Smooth muscle cell (in vitro differentiated cells): Measurements from ENCODE around the gene METTL26. TPM values are rescaled to one million over a fixed set of nuclear protein-coding genes. Genes with fewer than 3 reads are reported as not detected.

Source experiments
- DNase-seq: peaks from one replicate; lab custom pipeline; 2025; ENCODE audit not compliant: unreplicated experiment; lab: John Stamatoyannopoulos, UW
- H2AFZ ChIP-seq: fragments of 200-600 bp; sonication (generic); 2 replicates; pipeline ENCODE4 v1.6.0; 2016; ENCODE audit warnings: antibody characterized with exemption, low read depth, mild to moderate bottlenecking
- H3F3A ChIP-seq: fragments of 200-600 bp; sonication (generic); 2 replicates; pipeline ENCODE4 v1.6.0; 2017; ENCODE audit warnings: antibody characterized with exemption, low read depth
- H3K27ac ChIP-seq: fragments of 200-600 bp; sonication (generic); 2 replicates; pipeline ENCODE4 v1.5.1; 2016; ENCODE audit warnings: low read depth, mild to moderate bottlenecking
- H3K27me3 ChIP-seq: fragments of 200-600 bp; sonication (generic); 2 replicates; pipeline ENCODE4 v1.6.1; 2016; ENCODE audit warnings: low read depth, mild to moderate bottlenecking
- H3K36me3 ChIP-seq: fragments of 200-600 bp; sonication (generic); 2 replicates; pipeline ENCODE4 v1.5.1; 2016; ENCODE audit warnings: low read depth
- H3K4me1 ChIP-seq: fragments of 200-600 bp; sonication (generic); 2 replicates; pipeline ENCODE4 v1.5.1; 2016; ENCODE audit warnings: low read depth
- H3K4me2 ChIP-seq: fragments of 200-600 bp; sonication (generic); 2 replicates; pipeline ENCODE4 v1.6.0; 2016; ENCODE audit warnings: mild to moderate bottlenecking
- H3K4me3 ChIP-seq: fragments of 200-600 bp; sonication (generic); 2 replicates; pipeline ENCODE4 v1.5.1; 2016; ENCODE audit warnings: mild to moderate bottlenecking
- H3K79me2 ChIP-seq: fragments of 200-600 bp; sonication (generic); 2 replicates; pipeline ENCODE4 v1.6.0; 2016; ENCODE audit warnings: low read depth, mild to moderate bottlenecking
- H3K9ac ChIP-seq: fragments of 200-600 bp; sonication (generic); 2 replicates; pipeline ENCODE4 v1.6.0; 2016; ENCODE audit warnings: low read depth
- H3K9me3 ChIP-seq: fragments of 200-600 bp; sonication (generic); replicated peaks from 2 replicates; pipeline ENCODE4 v1.5.1; 2016; ENCODE audit warnings: low read depth
- H4K20me1 ChIP-seq: fragments of 200-600 bp; sonication (generic); 2 replicates; pipeline ENCODE4 v1.6.0; 2016; ENCODE audit warnings: low read depth
- WGBS: methylation state at CpG from one replicate; pipeline ENCODE4 v1.1.7; 2016; ENCODE audit warnings: low lambda C conversion rate; 5-methylcytosine and 5-hydroxymethylcytosine counted together
- polyA plus RNA-seq: library from polyadenylated mRNA; unstranded; fragments of >200 nt; fragmentation: Nextera tagmentation; extraction: Ambion mirVana; gene quantifications from 2 replicates; pipeline ENCODE4 v1.2.1, GENCODE V29; 2016
- total RNA-seq: library from RNA; depleted of rRNA; stranded (reverse); fragments of >200 nt; gene quantifications from 2 replicates; pipeline ENCODE4 v1.2.3, GENCODE V29; 2014
- TF ChIP-seq, protein P1 (sequence below): fragments of 200-600 bp; sonication (generic); IDR thresholded peaks from 2 replicates; pipeline ENCODE4 v1.5.1; 2017; ENCODE audit warnings: borderline replicate concordance, mild to moderate bottlenecking, antibody characterized with exemption; ENCODE audit not compliant: insufficient read depth, poor library complexity, severe bottlenecking

Gene METTL26
- total and polyA plus RNA-seq, 2 experiments from 2014 or later: 134 to 238 TPM

GRCh38 chr16:606656-607307, 29.3 kb downstream of the METTL26 start:
- 97% methylated on average over 22 of the region's 22 CpGs for WGBS
- Histone ChIP-seq H3K9me3 (no peaks in the 10 kb centered on the region), H3K36me3 (no peaks in the 10 kb centered on the region), H3K4me3 (no peak overlapping the region), H3K27ac (no peak overlapping the region), H3K4me2 (no peak overlapping the region), H3K4me1 (no peaks in the 10 kb centered on the region), H3F3A (no peaks in the 10 kb centered on the region), H3K27me3 (no peaks in the 10 kb centered on the region), H4K20me1 (peaks cover 91% of the 10 kb centered on the region), H3K79me2 (peaks cover 56% of the 10 kb centered on the region), H3K9ac (no peak overlapping the region), H2AFZ (no peak overlapping the region)
- TF ChIP-seq, protein P1, sequence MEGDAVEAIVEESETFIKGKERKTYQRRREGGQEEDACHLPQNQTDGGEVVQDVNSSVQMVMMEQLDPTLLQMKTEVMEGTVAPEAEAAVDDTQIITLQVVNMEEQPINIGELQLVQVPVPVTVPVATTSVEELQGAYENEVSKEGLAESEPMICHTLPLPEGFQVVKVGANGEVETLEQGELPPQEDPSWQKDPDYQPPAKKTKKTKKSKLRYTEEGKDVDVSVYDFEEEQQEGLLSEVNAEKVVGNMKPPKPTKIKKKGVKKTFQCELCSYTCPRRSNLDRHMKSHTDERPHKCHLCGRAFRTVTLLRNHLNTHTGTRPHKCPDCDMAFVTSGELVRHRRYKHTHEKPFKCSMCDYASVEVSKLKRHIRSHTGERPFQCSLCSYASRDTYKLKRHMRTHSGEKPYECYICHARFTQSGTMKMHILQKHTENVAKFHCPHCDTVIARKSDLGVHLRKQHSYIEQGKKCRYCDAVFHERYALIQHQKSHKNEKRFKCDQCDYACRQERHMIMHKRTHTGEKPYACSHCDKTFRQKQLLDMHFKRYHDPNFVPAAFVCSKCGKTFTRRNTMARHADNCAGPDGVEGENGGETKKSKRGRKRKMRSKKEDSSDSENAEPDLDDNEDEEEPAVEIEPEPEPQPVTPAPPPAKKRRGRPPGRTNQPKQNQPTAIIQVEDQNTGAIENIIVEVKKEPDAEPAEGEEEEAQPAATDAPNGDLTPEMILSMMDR: no peak
- DNase-seq: no peak

GRCh38 chr16:603933-604332, 32.2 kb downstream of the METTL26 start:
- no peaks in the 10 kb centered on the region for H3K9me3 ChIP-seq

DNA sequence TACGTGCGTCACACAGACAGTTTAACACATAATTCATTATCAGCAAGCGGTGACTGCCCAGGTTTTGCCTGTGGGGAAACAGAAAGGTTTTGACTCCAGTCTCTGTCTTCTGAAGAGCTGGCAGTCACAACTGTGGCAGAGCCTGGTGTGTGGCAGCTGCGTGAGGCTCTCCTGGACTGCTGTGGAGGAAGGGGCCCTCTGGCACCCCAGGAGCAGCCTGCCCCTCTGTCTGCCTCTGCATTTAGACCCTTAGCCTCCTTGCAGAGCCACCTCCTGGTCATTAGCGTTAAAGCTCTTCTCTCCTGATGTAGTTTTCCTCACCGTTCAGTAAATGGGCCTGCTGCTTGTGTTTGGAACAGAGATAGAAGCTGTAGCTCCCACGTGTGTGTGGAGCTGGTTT, 35.3 kb downstream of the METTL26 start:
- Histone ChIP-seq H3K27ac (no peak overlapping the region), H2AFZ (no peak overlapping the region), H3K9ac (no peak overlapping the region), H3K9me3 (no peaks in the 10 kb centered on the region), H3F3A (no peaks in the 10 kb centered on the region), H3K4me2 (no peak overlapping the region), H3K4me1 (no peaks in the 10 kb centered on the region), H3K36me3 (no peaks in the 10 kb centered on the region), H3K27me3 (no peaks in the 10 kb centered on the region), H3K4me3 (no peak overlapping the region), H4K20me1 (peaks cover 94% of the 10 kb centered on the region), H3K79me2 (peaks cover 64% of the 10 kb centered on the region)
- DNase-seq: no peak
- TF ChIP-seq, protein P1: no peak
- 70% methylated on average over 7 of the region's 7 CpGs for WGBS

More at GRCh38 chr16:603933-604332, 32.2 kb downstream of the METTL26 start:
- no peak overlapping the region for H3K27ac ChIP-seq
- H3K4me3 ChIP-seq: no peak overlapping the region
- TF ChIP-seq, protein P1: no peak
- H3K9ac ChIP-seq: no peak overlapping the region
- no peaks in the 10 kb centered on the region for H3F3A ChIP-seq
- WGBS: 94% methylated on average over 5 of the region's 5 CpGs
- no peaks in the 10 kb centered on the region for H3K27me3 ChIP-seq
- no peaks in the 10 kb centered on the region for H3K4me1 ChIP-seq
- H4K20me1 ChIP-seq: peaks cover 92% of the 10 kb centered on the region
- H3K36me3 ChIP-seq: no peaks in the 10 kb centered on the region
- no peak overlapping the region for H2AFZ ChIP-seq
- no peak for DNase-seq
- no peak overlapping the region for H3K4me2 ChIP-seq
- peaks cover 66% of the 10 kb centered on the region for H3K79me2 ChIP-seq
